NCI-H1092 treated with DMSO at 0.1 percent for 48 hours (cell line): Measurements from ENCODE around the gene CCDC138.

Experiments used
- DNase-seq: peaks from one replicate; lab custom pipeline; 2025; lab: John Stamatoyannopoulos, UW

Gene CCDC138

GRCh38 chr2:108825736-108826135 is 39.2 kb downstream of the CCDC138 start:
- no peak for DNase-seq

GRCh38 chr2:108829578-108830310 is 43.2 kb downstream of the CCDC138 start:
- no peak for DNase-seq

- DNase-seq: no peak
Observed at GRCh38 chr2:108833219-108833618, 46.6 kb downstream of the CCDC138 start.

GRCh38 chr2:108834620-108835019 is 48.0 kb downstream of the CCDC138 start:
- DNase-seq: no peak

- DNase-seq: no peak
Observed at GRCh38 chr2:108835040-108835439, 48.5 kb downstream of the CCDC138 start.

- no peak for DNase-seq
Observed at GRCh38 chr2:108837198-108837597, 50.6 kb downstream of the CCDC138 start.

- DNase-seq: no peak
Observed at GRCh38 chr2:108841506-108841905, 54.9 kb downstream of the CCDC138 start.

GRCh38 chr2:108845923-108846322 is 59.4 kb downstream of the CCDC138 start:
- no peak for DNase-seq

GRCh38 chr2:108847000-108847399 is 60.4 kb downstream of the CCDC138 start:
- DNase-seq: no peak

- no peak for DNase-seq
Observed at GRCh38 chr2:108852375-108852774, 65.8 kb downstream of the CCDC138 start.

GRCh38 chr2:108853421-108853820 is 66.8 kb downstream of the CCDC138 start:
- DNase-seq: no peak

- no peak for DNase-seq
Observed at GRCh38 chr2:108854484-108854883, 67.9 kb downstream of the CCDC138 start.

GRCh38 chr2:108855194-108855593 is 68.6 kb downstream of the CCDC138 start:
- no peak for DNase-seq

- no peak for DNase-seq
Observed at GRCh38 chr2:108858894-108859293, 72.3 kb downstream of the CCDC138 start.

GRCh38 chr2:108866041-108866440 is 79.5 kb downstream of the CCDC138 start:
- no peak for DNase-seq

GRCh38 chr2:108868911-108869310 is 82.3 kb downstream of the CCDC138 start:
- DNase-seq: no peak

- DNase-seq: no peak
Observed at GRCh38 chr2:108869542-108869941, 83.0 kb downstream of the CCDC138 start.

GRCh38 chr2:108870069-108870644 is 83.6 kb downstream of the CCDC138 start:
- no peak for DNase-seq

- DNase-seq: no peak
Observed at GRCh38 chr2:108877506-108877905, 90.9 kb downstream of the CCDC138 start.

GRCh38 chr2:108878276-108878675 is 91.7 kb downstream of the CCDC138 start:
- DNase-seq: no peak

- no peak for DNase-seq
Observed at GRCh38 chr2:108884619-108885018, 98.0 kb downstream of the CCDC138 start.

GRCh38 chr2:108889907-108890306 is 103.3 kb downstream of the CCDC138 start:
- DNase-seq: no peak

- no peak for DNase-seq
Observed at GRCh38 chr2:108893277-108893676, 106.7 kb downstream of the CCDC138 start.

- DNase-seq: no peak
Observed at GRCh38 chr2:108894766-108895165, 108.2 kb downstream of the CCDC138 start.
